AG04450 (cell line): ENCODE results near the gene C8B. TPM values are rescaled to one million over a fixed set of nuclear protein-coding genes. Genes with fewer than 3 reads are reported as not detected.

Experiments used
- CTCF ChIA-PET: fragments of 300-600, 350-600 bp; formaldehyde crosslinking; extraction: SDS; loops from one replicate; lab custom pipeline; 2022; ENCODE audit warnings: antibody characterized with exemption, inconsistent platforms; lab: Charles Lee
- POLR2A ChIA-PET: fragments of 350-600 bp; formaldehyde crosslinking; extraction: SDS; loops from one replicate; lab custom pipeline; 2021; ENCODE audit warnings: antibody characterized with exemption, inconsistent platforms; lab: Yijun Ruan, JAX
- DNase-seq: peaks from one replicate; pipeline ENCODE4 v3.0.0-alpha.2; 2011; ENCODE audit warnings: low read depth, low spot score
- H3K27ac ChIP-seq: one replicate; pipeline ENCODE4 v1.5.1; 2012; ENCODE audit warnings: low read depth, low read length, control low read depth
- H3K27me3 ChIP-seq: one replicate; pipeline ENCODE4 v1.6.0; 2012; ENCODE audit warnings: low read length; ENCODE audit not compliant: control insufficient read depth, insufficient read depth
- H3K4me3 ChIP-seq: 2 replicates; pipeline ENCODE4 v1.5.1; 2011; ENCODE audit warnings: mild to moderate bottlenecking, low read depth, low read length, control low read depth
- H3K9me3 ChIP-seq: 2 replicates; pipeline ENCODE4 v1.5.1; 2012; ENCODE audit warnings: low read length; ENCODE audit not compliant: control insufficient read depth, insufficient read depth
- polyA plus RNA-seq: library from polyadenylated mRNA; depleted of rRNA; stranded (reverse); fragments of >200 nt; gene quantifications from 2 replicates; pipeline ENCODE4 v1.2.3, GENCODE V29; 2011
- TF ChIP-seq, protein P1 (sequence below): IDR thresholded peaks from 2 replicates; pipeline ENCODE4 v1.5.1; 2011; ENCODE audit warnings: low read depth, low read length, control low read depth, inconsistent platforms

The C8B gene
- polyA plus RNA-seq, 1 experiment, result not detected

DNA sequence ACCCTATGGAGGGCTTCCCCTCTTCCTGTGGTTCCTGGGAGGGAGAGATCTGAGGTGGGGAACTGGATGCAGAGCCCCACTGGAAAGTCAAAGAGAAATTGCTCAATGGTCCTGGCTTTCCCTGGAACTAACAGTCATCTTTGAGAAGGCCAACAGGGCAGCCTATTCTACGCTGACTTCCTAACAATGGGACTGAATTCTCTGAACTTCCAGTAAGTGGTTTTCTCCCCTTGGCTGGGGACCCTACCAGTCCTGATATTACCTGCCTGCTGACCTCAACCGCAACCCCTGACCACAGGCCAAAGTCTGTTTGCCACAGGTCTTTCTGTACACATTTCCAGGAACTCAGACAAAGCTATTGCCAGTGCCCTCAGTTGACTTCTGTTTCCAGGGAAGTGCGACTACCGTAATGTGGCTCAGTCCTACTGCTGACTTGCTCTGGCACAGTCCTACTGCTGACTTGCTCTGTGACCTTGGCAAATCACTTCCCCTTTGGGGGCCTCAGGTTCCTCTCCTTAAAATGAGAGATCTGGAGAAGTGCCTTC lies 55.3 kb downstream of the C8B start:
- TF ChIP-seq, protein P1, sequence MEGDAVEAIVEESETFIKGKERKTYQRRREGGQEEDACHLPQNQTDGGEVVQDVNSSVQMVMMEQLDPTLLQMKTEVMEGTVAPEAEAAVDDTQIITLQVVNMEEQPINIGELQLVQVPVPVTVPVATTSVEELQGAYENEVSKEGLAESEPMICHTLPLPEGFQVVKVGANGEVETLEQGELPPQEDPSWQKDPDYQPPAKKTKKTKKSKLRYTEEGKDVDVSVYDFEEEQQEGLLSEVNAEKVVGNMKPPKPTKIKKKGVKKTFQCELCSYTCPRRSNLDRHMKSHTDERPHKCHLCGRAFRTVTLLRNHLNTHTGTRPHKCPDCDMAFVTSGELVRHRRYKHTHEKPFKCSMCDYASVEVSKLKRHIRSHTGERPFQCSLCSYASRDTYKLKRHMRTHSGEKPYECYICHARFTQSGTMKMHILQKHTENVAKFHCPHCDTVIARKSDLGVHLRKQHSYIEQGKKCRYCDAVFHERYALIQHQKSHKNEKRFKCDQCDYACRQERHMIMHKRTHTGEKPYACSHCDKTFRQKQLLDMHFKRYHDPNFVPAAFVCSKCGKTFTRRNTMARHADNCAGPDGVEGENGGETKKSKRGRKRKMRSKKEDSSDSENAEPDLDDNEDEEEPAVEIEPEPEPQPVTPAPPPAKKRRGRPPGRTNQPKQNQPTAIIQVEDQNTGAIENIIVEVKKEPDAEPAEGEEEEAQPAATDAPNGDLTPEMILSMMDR, result no peak
- CTCF ChIA-PET, result interaction anchor here (1.2 kb wide), 1 partner anchor 54 kb away, joined by 3 read pairs; no protein-coding TSS in a partner anchor
- no peak overlapping the region for H3K27ac ChIP-seq
- no peak for DNase-seq
- no peaks in the 10 kb centered on the region for H3K27me3 ChIP-seq
- H3K4me3 ChIP-seq, result no peak overlapping the region
- no peaks in the 10 kb centered on the region; the same call in 1 of the 2 replicates for H3K9me3 ChIP-seq
- POLR2A ChIA-PET, result no interaction called here

DNA sequence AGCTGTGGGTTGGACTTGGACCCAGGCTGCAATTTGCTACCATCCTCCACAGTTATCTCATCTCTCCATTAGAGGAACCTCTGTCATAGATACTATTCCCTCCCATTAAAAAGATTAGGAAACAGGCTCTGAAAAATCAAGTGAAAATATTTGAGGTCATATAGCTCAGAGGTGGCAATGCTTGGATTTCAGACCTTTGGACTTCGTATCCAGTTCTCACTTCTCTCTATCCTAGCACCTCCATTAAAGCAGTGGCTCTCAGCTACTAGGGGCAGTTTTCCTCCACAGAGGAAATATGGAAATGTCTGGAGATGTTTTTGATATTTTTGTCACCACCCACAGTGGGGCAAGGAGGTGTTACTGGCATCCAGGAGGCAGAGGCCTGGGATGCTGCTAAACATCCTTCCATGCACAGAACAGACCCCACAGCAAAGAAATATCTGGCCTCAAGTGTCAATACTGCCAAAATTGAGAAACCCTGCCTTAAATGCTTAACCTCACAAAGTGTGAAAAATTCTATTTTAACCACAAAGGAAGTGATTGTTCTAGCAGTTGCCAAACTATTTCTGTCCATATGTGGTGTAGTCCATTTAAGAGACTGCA lies 57.1 kb downstream of the C8B start:
- no peak for DNase-seq
- TF ChIP-seq, protein P1, result no peak
- POLR2A ChIA-PET, result no interaction called here
- Histone ChIP-seq H3K27me3 (no peaks in the 10 kb centered on the region), H3K9me3 (no peaks in the 10 kb centered on the region; the same call in 1 of the 2 replicates), H3K27ac (no peak overlapping the region), H3K4me3 (no peak overlapping the region)
- CTCF ChIA-PET, result no interaction called here

DNA sequence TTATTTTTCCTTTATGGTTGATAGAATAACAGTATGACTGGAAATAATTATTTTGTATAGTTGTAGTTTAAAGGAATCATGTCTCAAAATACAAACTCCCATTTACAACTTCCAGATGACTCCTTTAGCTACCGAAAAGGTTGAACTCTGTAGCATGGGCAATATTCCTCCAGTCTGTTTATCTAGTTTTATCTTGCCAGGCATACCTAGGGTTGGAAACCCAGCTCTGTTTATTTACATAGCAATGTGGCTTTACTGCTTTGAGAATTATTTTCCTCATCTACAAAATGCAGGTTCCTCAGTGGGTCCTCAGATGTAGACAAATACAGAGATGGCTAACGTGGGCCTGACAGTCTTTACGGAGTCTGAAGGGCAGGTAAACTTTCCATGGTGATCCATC lies 60.1 kb downstream of the C8B start:
- no peak for DNase-seq
- POLR2A ChIA-PET, result no interaction called here
- CTCF ChIA-PET, result no interaction called here
- TF ChIP-seq, protein P1, result no peak
- Histone ChIP-seq H3K9me3 (no peaks in the 10 kb centered on the region), H3K27me3 (no peaks in the 10 kb centered on the region), H3K4me3 (no peak overlapping the region), H3K27ac (no peak overlapping the region)

DNA sequence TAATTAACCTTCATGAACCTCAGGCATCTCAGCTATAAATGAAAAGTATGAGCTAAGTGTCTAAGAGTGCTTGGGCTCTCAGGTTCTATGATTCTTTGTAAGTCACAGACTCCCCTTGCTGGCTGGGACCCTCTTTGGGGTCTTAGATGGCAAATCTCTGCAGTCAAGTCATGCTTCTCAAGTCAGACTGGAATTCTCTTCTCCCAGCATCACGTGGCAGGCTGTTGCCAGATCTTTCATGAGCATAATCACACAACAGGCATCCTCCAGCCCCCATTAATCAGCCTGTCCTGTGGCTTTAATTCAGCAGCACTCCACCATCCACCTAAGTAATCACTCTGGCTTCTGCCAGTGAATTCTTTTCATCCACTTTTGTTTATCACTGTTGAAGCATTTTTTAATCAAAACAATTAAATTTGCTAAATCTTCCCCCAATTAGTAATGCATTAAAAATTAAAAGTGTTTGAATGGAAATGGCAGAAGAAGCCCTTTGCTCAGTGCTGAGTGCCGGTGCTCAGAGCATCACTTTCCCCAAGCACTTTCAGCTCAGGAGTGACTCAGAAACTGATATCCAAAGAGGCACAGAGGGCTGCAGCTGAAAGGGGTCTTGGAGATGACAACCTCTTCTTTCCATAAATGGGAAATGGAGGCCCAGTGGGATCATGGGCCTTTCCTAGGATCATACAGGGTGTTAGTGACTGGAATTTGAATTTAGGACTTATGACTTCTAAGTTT lies 61.0 kb downstream of the C8B start:
- ChIA-PET POLR2A (no interaction called here), CTCF (no interaction called here)
- TF ChIP-seq, protein P1, result no peak
- no peak for DNase-seq
- H3K27ac ChIP-seq, result no peak overlapping the region
- H3K27me3 ChIP-seq, result no peaks in the 10 kb centered on the region
- no peak overlapping the region for H3K4me3 ChIP-seq
- H3K9me3 ChIP-seq, result no peaks in the 10 kb centered on the region

DNA sequence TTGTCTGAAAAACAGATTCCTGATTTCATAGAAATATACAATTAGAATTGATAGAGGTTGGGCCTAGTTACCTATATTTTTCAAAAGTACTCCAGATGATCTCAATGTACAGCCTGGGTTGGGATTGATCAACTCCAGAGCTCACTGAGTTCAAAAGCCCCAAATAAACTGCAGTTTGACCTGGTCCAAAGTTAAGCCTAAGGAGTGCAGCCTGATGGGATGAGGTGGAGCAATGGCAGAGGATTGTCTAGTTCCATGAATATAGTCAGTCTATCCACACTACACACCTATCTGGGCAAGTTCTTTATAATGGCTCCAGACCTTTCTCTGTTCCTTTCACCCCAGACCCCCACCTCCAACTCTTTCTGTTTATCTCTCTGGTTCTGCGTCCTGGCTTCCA lies 62.0 kb downstream of the C8B start:
- POLR2A ChIA-PET, result no interaction called here

More for the DNA sequence above, 62.0 kb downstream of the C8B start:
- H3K9me3 ChIP-seq, result no peaks in the 10 kb centered on the region
- TF ChIP-seq, protein P1, result no peak
- CTCF ChIA-PET, result no interaction called here
- H3K27me3 ChIP-seq, result no peaks in the 10 kb centered on the region
- H3K27ac ChIP-seq, result no peak overlapping the region
- H3K4me3 ChIP-seq, result no peak overlapping the region
- DNase-seq, result no peak
